ENCODE results near the gene ADAM15. TPM values are rescaled to one million over a fixed set of nuclear protein-coding genes. Genes with fewer than 3 reads are reported as not detected.

Gene ADAM15
- total RNA-seq, 2 experiments from 2014 or later = 17.2 to 20.1 TPM

- DNase-seq = peak in 1 of 14 experiments; percentile 14
- H3K4me3 Mint-ChIP-seq = peak overlapping the region; percentile 58
- H3K4me1 ChIP-seq (ENCODE audit: insufficient read depth, low read length) = peaks cover 59% of the 10 kb centered on the region
- no peak for TF ChIP-seq CTCF (IDR thresholded peaks at IDR 0.05)
- H3K36me3 Mint-ChIP-seq (ENCODE audit: low read depth) = no peaks in the 10 kb centered on the region
- H3K9me3 ChIP-seq (ENCODE audit: control insufficient read depth in 1 of 2, insufficient read depth in 1 of 2, low read length in 2 of 2) = peaks cover 0 to 24% of the 10 kb centered on the region in 2 experiments
- no peaks in the 10 kb centered on the region for H3K36me3 ChIP-seq (ENCODE audit: insufficient read depth, low read length)
- ChIA-PET CTCF (interaction anchor here (1.0 kb wide), 2 partner anchors 8 to 16 kb away, joined by 3 read pairs; no protein-coding TSS in a partner anchor), POLR2A (interaction anchor here (0.9 to 2.6 kb wide), 3 partner anchors 16 to 95 kb away, joined by 4 to 6 read pairs (median 4); partner anchors contain the start of genes ADAM15 and KRTCAP2)
- peak overlapping the region; percentile 5 for H3K27ac Mint-ChIP-seq
- H3K9me3 Mint-ChIP-seq = no peaks in the 10 kb centered on the region
- H3K4me1 Mint-ChIP-seq (ENCODE audit: low read depth) = peaks cover 55% of the 10 kb centered on the region
- H3K27me3 Mint-ChIP-seq = peaks cover 25% of the 10 kb centered on the region
- intact Hi-C loops (cut with DNase I, micrococcal nuclease) = loop anchor here in 1 of 2 experiments (1.0 kb wide), 1 partner anchor 11 kb away; no protein-coding TSS in a partner anchor
- H3K4me3 ChIP-seq (ENCODE audit: low read length) = no peak overlapping the region
- no peak for ATAC-seq (ENCODE audit: poor library complexity)
- H3K27me3 ChIP-seq (ENCODE audit: control insufficient read depth in 1 of 2, insufficient read depth in 2 of 2, low read length in 2 of 2) = peaks cover 31% of the 10 kb centered on the region in 2 experiments
- no peak overlapping the region for H3K27ac ChIP-seq (ENCODE audit: low read depth in 1 of 2, low read length in 2 of 2)
Observed at GRCh38 chr1:155077758-155078445, 26.8 kb downstream of the ADAM15 start.

DNA sequence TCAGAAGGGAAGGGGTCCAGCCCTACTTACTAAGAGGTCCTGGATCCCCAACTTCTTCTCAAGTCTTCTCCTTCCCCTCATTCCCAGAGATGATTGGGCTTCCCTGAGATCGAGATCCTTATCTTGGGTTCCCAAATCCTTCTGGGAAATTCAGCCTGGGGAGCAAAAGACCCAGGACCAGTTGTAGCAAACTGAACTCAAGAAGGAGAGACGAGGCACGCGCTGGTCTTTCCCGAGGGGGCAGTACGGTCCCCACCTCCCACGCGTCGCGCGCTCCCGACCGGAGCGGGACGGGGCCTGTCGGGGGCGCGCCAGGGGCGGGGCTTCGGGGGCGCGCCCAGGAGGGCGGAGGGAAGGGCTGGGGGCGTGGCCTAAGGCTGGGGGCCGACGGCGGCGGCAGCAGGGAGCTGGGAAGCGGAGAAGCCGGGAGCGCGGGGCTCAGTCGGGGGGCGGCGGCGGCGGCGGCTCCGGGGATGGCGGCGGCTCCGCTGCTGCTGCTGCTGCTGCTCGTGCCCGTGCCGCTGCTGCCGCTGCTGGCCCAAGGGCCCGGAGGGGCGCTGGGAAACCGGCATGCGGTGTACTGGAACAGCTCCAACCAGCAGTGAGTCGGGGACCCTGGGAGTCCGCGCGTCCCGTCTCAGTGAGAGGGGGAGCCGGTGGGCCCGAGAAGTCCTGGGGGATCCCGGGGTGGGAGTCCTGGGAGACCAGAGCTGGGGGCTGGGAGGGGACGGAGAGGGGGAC lies 27.5 kb downstream of the ADAM15 start, which contains the start of gene EFNA3:
Gene EFNA3 (plus strand): TSS at position 369 of the 741 bp plus-strand sequence. CDS start 105 bp downstream, at position 474.
- Mint-ChIP-seq H3K27me3 (peaks cover 29% of the 10 kb centered on the region), H3K4me3 (peak within 1 kb of the TSS; percentile 86), H3K27ac (peak within 1 kb of the TSS; percentile 5), H3K36me3 (ENCODE audit: low read depth) (no peaks in the 10 kb centered on the region), H3K4me1 (ENCODE audit: low read depth) (peaks cover 53% of the 10 kb centered on the region), H3K9me3 (no peaks in the 10 kb centered on the region)
- Histone ChIP-seq H3K4me3 (ENCODE audit: low read length) (peak within 1 kb of the TSS; percentile 48), H3K27me3 (ENCODE audit: control insufficient read depth in 1 of 2, insufficient read depth in 2 of 2, low read length in 2 of 2) (peaks cover 38% of the 10 kb centered on the region in 2 experiments), H3K27ac (ENCODE audit: low read depth in 1 of 2, low read length in 2 of 2) (no peak within 1 kb of the TSS), H3K36me3 (ENCODE audit: insufficient read depth, low read length) (no peaks in the 10 kb centered on the region), H3K4me1 (ENCODE audit: insufficient read depth, low read length) (peaks cover 62% of the 10 kb centered on the region), H3K9me3 (ENCODE audit: control insufficient read depth in 1 of 2, insufficient read depth in 1 of 2, low read length in 2 of 2) (peaks cover 0 to 30% of the 10 kb centered on the region in 2 experiments)
- POLR2A ChIA-PET = interaction anchor here (0.8 to 2.6 kb wide), 6 partner anchors 8 to 94 kb away, joined by 3 to 6 read pairs (median 4); partner anchors contain the start of genes ADAM15, EFNA4 and KRTCAP2
- ATAC-seq (ENCODE audit: poor library complexity) (peak; percentile 25), DNase-seq (peak in 13 of 14 experiments; percentile 33 to 79 (median 60))
- CTCF ChIA-PET = interaction anchor here (0.8 to 1.5 kb wide), 4 partner anchors 8 to 17 kb away, joined by 3 to 6 read pairs (median 3); no protein-coding TSS in a partner anchor
- intact Hi-C loops (cut with DNase I, micrococcal nuclease) = no loop called here
- no peak for TF ChIP-seq CTCF (IDR thresholded peaks at IDR 0.05)

- no peak for TF ChIP-seq CTCF (IDR thresholded peaks at IDR 0.05)
- CTCF ChIA-PET = interaction anchor here (0.8 to 1.5 kb wide), 2 partner anchors 9 to 18 kb away, joined by 3 to 6 read pairs; no protein-coding TSS in a partner anchor
- intact Hi-C loops (cut with DNase I, micrococcal nuclease) = no loop called here
- ATAC-seq (ENCODE audit: poor library complexity) (peak; percentile 5), DNase-seq (no peak)
- H3K27ac ChIP-seq (ENCODE audit: low read depth in 1 of 2, low read length in 2 of 2) = no peak overlapping the region
- Mint-ChIP-seq H3K4me1 (ENCODE audit: low read depth) (peaks cover 53% of the 10 kb centered on the region), H3K9me3 (no peaks in the 10 kb centered on the region), H3K36me3 (ENCODE audit: low read depth) (no peaks in the 10 kb centered on the region), H3K27ac (peak overlapping the region; percentile 1), H3K4me3 (peak overlapping the region; percentile 86), H3K27me3 (peaks cover 34% of the 10 kb centered on the region)
- peaks cover 43% of the 10 kb centered on the region in 2 experiments for H3K27me3 ChIP-seq (ENCODE audit: control insufficient read depth in 1 of 2, insufficient read depth in 2 of 2, low read length in 2 of 2)
- H3K9me3 ChIP-seq (ENCODE audit: control insufficient read depth in 1 of 2, insufficient read depth in 1 of 2, low read length in 2 of 2) = peaks cover 0 to 30% of the 10 kb centered on the region in 2 experiments
- H3K4me1 ChIP-seq (ENCODE audit: insufficient read depth, low read length) = peaks cover 63% of the 10 kb centered on the region
- POLR2A ChIA-PET = interaction anchor here (0.8 to 2.6 kb wide), 6 partner anchors 9 to 94 kb away, joined by 3 to 6 read pairs (median 4); partner anchors contain the start of genes ADAM15, EFNA4 and KRTCAP2
- peak overlapping the region; percentile 48 for H3K4me3 ChIP-seq (ENCODE audit: low read length)
- no peaks in the 10 kb centered on the region for H3K36me3 ChIP-seq (ENCODE audit: insufficient read depth, low read length)
Observed at GRCh38 chr1:155079210-155079486, 28.0 kb downstream of the ADAM15 start.

Measured in CD4-positive, alpha-beta T cell (primary cell).